Measurements from ENCODE around the gene ARHGDIB. TPM values are rescaled to one million over a fixed set of nuclear protein-coding genes. Genes with fewer than 3 reads are reported as not detected.
A peak's percentile ranks its signal among the peaks of the same experiment; 100 is the strongest.

The ARHGDIB gene
- total RNA-seq, 5 donors from 2014 or later (not counting 1 experiment from before 2014, with no cell fraction given): 722 to 938 (median 785) TPM

DNA sequence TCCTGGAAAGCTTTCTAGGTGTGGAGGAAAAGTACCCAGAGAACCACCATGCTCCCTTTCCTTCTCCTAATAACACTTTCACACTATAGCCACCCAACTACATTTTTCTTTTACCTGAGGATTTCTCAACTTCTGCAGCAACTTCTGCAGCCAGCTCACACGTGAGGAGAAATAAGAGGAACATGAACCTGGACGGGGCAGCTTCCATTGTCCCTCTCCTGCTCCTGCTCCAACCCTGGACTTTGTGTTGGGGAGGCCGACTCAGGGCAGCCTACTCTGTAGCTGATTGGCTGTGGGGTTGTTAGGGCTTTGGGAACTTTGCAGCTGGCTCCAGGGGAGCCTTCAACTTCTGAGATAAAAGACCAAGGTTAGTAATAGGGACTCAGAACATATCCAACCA, 23.1 kb downstream of the ARHGDIB start, which contains the start of gene ERP27:
TSS of gene ERP27 (minus strand) at position 237 of the 400 bp plus-strand sequence. CDS start at position 208, 29 bp downstream.
- POLR2A ChIA-PET: no interaction called here
- H3K4me3 Mint-ChIP-seq: peak within 1 kb of the TSS in 1 of 3 donors; percentile 22
- Histone ChIP-seq H3K4me3 (ENCODE audit: control insufficient read depth in 1 of 2, extremely low read depth in 1 of 2, low read length in 1 of 2) (no peak within 1 kb of the TSS), H3K27ac (ENCODE audit: low read length) (peak within 1 kb of the TSS; percentile 46), H3K27me3 (replicated peaks in 1 of 2; ENCODE audit: control insufficient read depth in 2 of 2, extremely low read depth in 1 of 2, insufficient read depth in 2 of 2, low read length in 1 of 2) (no peaks in the 10 kb centered on the region), H3K36me3 (ENCODE audit: control insufficient read depth in 2 of 2, extremely low read depth in 1 of 2, insufficient read depth in 1 of 2, low read length in 1 of 2) (peaks cover 6 to 72% of the 10 kb centered on the region in 2 donors), H3K4me1 (ENCODE audit: control insufficient read depth in 1 of 2, extremely low read depth in 1 of 2, insufficient read depth in 2 of 2, low read length in 2 of 2) (peaks cover 0 to 14% of the 10 kb centered on the region in 2 experiments), H3K9me3 (no peaks in the 10 kb centered on the region)
- ATAC-seq (replicated peaks in 1 of 4) (no peak), DNase-seq (no peak)
- no peaks in the 10 kb centered on the region for H3K9me3 Mint-ChIP-seq
- peak within 1 kb of the TSS; percentile 93 to 94 for H3K27ac Mint-ChIP-seq
- H3K27me3 Mint-ChIP-seq: no peaks in the 10 kb centered on the region
- no CpG with 5 or more reads among the region's 3 CpGs for WGBS (ENCODE audit: insufficient coverage)
- peaks cover 58 to 64% (median 59%) of the 10 kb centered on the region in 3 donors for H3K4me1 Mint-ChIP-seq
- CTCF ChIA-PET: interaction anchor here (0.9 to 3.5 kb wide), 4 partner anchors 23 to 214 kb away, joined by 3 to 23 read pairs (median 10); partner anchors contain the start of gene ARHGDIB (in 1 of the 2)
- H3K36me3 Mint-ChIP-seq: peaks cover 71% of the 10 kb centered on the region

DNA sequence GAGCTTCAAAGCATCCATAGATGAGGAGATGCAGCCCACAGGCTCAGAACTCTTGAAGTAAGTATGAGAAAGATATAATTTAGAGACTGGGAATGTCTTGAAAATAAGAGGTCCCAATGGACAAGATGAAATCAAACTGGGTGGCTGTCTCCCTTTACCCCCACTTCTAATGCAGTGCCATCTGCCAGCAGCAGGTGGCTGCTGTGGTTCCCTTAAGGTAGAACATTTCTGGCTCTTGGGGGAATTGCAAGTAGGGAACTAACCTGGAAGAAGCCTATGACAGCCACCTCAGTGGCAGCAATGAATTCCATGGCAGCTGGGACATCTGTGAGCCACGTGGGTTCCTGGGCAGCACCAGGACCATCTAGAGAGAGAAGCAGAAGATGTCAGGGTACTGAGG, 23.7 kb downstream of the ARHGDIB start:
- Histone ChIP-seq H3K9me3 (no peaks in the 10 kb centered on the region), H3K36me3 (ENCODE audit: control insufficient read depth in 2 of 2, extremely low read depth in 1 of 2, insufficient read depth in 1 of 2, low read length in 1 of 2) (peaks cover 6 to 73% of the 10 kb centered on the region in 2 donors), H3K27ac (ENCODE audit: low read length) (peak overlapping the region; percentile 46), H3K27me3 (replicated peaks in 1 of 2; ENCODE audit: control insufficient read depth in 2 of 2, extremely low read depth in 1 of 2, insufficient read depth in 2 of 2, low read length in 1 of 2) (no peaks in the 10 kb centered on the region), H3K4me1 (ENCODE audit: control insufficient read depth in 1 of 2, extremely low read depth in 1 of 2, insufficient read depth in 2 of 2, low read length in 2 of 2) (peaks cover 0 to 14% of the 10 kb centered on the region in 2 experiments), H3K4me3 (ENCODE audit: control insufficient read depth in 1 of 2, extremely low read depth in 1 of 2, low read length in 1 of 2) (no peak overlapping the region)
- peak overlapping the region in 1 of 3 donors; percentile 22 for H3K4me3 Mint-ChIP-seq
- peak overlapping the region; percentile 93 to 94 for H3K27ac Mint-ChIP-seq
- CTCF ChIA-PET: interaction anchor here (0.6 to 3.5 kb wide), 9 partner anchors 9 to 272 kb away, joined by 3 to 23 read pairs (median 4); partner anchors contain the start of gene ARHGDIB (in 1 of the 2)
- no peaks in the 10 kb centered on the region for H3K27me3 Mint-ChIP-seq
- peak in 3 of 4 experiments; percentile 25 to 41 (median 39) for ATAC-seq (replicated peaks in 1 of 4)
- H3K9me3 Mint-ChIP-seq: no peaks in the 10 kb centered on the region
- peaks cover 60 to 66% (median 63%) of the 10 kb centered on the region in 3 donors for H3K4me1 Mint-ChIP-seq
- peak in 3 of 35 experiments; percentile 35 to 59 (median 37) for DNase-seq
- H3K36me3 Mint-ChIP-seq: peaks cover 75% of the 10 kb centered on the region
- POLR2A ChIA-PET: interaction anchor here (0.9 to 1.2 kb wide), 2 partner anchors 10 to 15 kb away, joined by 8 read pairs; no protein-coding TSS in a partner anchor
- WGBS (ENCODE audit: insufficient coverage): no CpG with 5 or more reads among the region's 1 CpG

GRCh38 chr12:14937014-14937413, 24.4 kb downstream of the ARHGDIB start:
- CTCF ChIA-PET: interaction anchor here (0.6 to 3.5 kb wide), 7 partner anchors 8 to 272 kb away, joined by 3 to 23 read pairs (median 4); no protein-coding TSS in a partner anchor
- Mint-ChIP-seq H3K4me1 (peaks cover 55 to 65% (median 57%) of the 10 kb centered on the region in 3 donors), H3K27me3 (no peaks in the 10 kb centered on the region), H3K27ac (peak overlapping the region; percentile 93 to 94), H3K36me3 (peaks cover 76% of the 10 kb centered on the region), H3K9me3 (no peaks in the 10 kb centered on the region), H3K4me3 (no peak overlapping the region)
- H3K36me3 ChIP-seq (ENCODE audit: control insufficient read depth in 2 of 2, extremely low read depth in 1 of 2, insufficient read depth in 1 of 2, low read length in 1 of 2): peaks cover 3 to 72% of the 10 kb centered on the region in 2 donors
- ATAC-seq (replicated peaks in 1 of 4): no peak
- no peak for DNase-seq
- no peaks in the 10 kb centered on the region for H3K27me3 ChIP-seq (replicated peaks in 1 of 2; ENCODE audit: control insufficient read depth in 2 of 2, extremely low read depth in 1 of 2, insufficient read depth in 2 of 2, low read length in 1 of 2)
- WGBS (ENCODE audit: insufficient coverage): 100% methylated on average over 1 of the region's 3 CpGs
- no peaks in the 10 kb centered on the region for H3K9me3 ChIP-seq
- no peak overlapping the region for H3K27ac ChIP-seq (ENCODE audit: low read length)
- POLR2A ChIA-PET: interaction anchor here (0.5 to 1.2 kb wide), 5 partner anchors 11 to 106 kb away, joined by 3 to 8 read pairs (median 5); no protein-coding TSS in a partner anchor
- H3K4me3 ChIP-seq (ENCODE audit: control insufficient read depth in 1 of 2, extremely low read depth in 1 of 2, low read length in 1 of 2): no peak overlapping the region
- H3K4me1 ChIP-seq (ENCODE audit: control insufficient read depth in 1 of 2, extremely low read depth in 1 of 2, insufficient read depth in 2 of 2, low read length in 2 of 2): peaks cover 0 to 14% of the 10 kb centered on the region in 2 experiments

- Histone ChIP-seq H3K9me3 (no peaks in the 10 kb centered on the region), H3K27me3 (replicated peaks in 1 of 2; ENCODE audit: control insufficient read depth in 2 of 2, extremely low read depth in 1 of 2, insufficient read depth in 2 of 2, low read length in 1 of 2) (no peaks in the 10 kb centered on the region), H3K27ac (ENCODE audit: low read length) (no peak overlapping the region), H3K4me3 (ENCODE audit: control insufficient read depth in 1 of 2, extremely low read depth in 1 of 2, low read length in 1 of 2) (no peak overlapping the region), H3K4me1 (ENCODE audit: control insufficient read depth in 1 of 2, extremely low read depth in 1 of 2, insufficient read depth in 2 of 2, low read length in 2 of 2) (peaks cover 0 to 14% of the 10 kb centered on the region in 2 experiments), H3K36me3 (ENCODE audit: control insufficient read depth in 2 of 2, extremely low read depth in 1 of 2, insufficient read depth in 1 of 2, low read length in 1 of 2) (peaks cover 3 to 72% of the 10 kb centered on the region in 2 donors)
- H3K4me3 Mint-ChIP-seq: no peak overlapping the region
- CTCF ChIA-PET: interaction anchor here (0.6 to 3.5 kb wide), 6 partner anchors 8 to 698 kb away, joined by 3 to 23 read pairs (median 6); no protein-coding TSS in a partner anchor
- no peak for DNase-seq
- no peaks in the 10 kb centered on the region for H3K27me3 Mint-ChIP-seq
- peaks cover 52 to 61% (median 54%) of the 10 kb centered on the region in 3 donors for H3K4me1 Mint-ChIP-seq
- 86% methylated on average over 2 of the region's 6 CpGs for WGBS (ENCODE audit: insufficient coverage)
- peak in 2 of 4 experiments; percentile 27 to 41 for ATAC-seq (replicated peaks in 1 of 4)
- H3K36me3 Mint-ChIP-seq: peaks cover 79% of the 10 kb centered on the region
- POLR2A ChIA-PET: interaction anchor here (0.5 to 1.2 kb wide), 4 partner anchors 11 to 45 kb away, joined by 3 to 8 read pairs (median 4); no protein-coding TSS in a partner anchor
- peak overlapping the region; percentile 93 to 94 for H3K27ac Mint-ChIP-seq
- no peaks in the 10 kb centered on the region for H3K9me3 Mint-ChIP-seq
Observed at GRCh38 chr12:14936224-14936861, 25.1 kb downstream of the ARHGDIB start.

GRCh38 chr12:14935031-14935430, 26.4 kb downstream of the ARHGDIB start:
- no peak overlapping the region for H3K4me3 ChIP-seq (ENCODE audit: control insufficient read depth in 1 of 2, extremely low read depth in 1 of 2, low read length in 1 of 2)
- CTCF ChIA-PET: interaction anchor here in 1 of 2 donors (1.3 kb wide), 1 partner anchor 60 kb away, joined by 3 read pairs; no protein-coding TSS in a partner anchor
- H3K27me3 ChIP-seq (replicated peaks in 1 of 2; ENCODE audit: control insufficient read depth in 2 of 2, extremely low read depth in 1 of 2, insufficient read depth in 2 of 2, low read length in 1 of 2): no peaks in the 10 kb centered on the region
- H3K36me3 ChIP-seq (ENCODE audit: control insufficient read depth in 2 of 2, extremely low read depth in 1 of 2, insufficient read depth in 1 of 2, low read length in 1 of 2): peaks cover 3 to 77% of the 10 kb centered on the region in 2 donors
- H3K4me1 Mint-ChIP-seq: peaks cover 41 to 52% (median 45%) of the 10 kb centered on the region in 3 donors
- H3K36me3 Mint-ChIP-seq: peaks cover 76% of the 10 kb centered on the region
- peak overlapping the region; percentile 63 to 94 for H3K27ac Mint-ChIP-seq
- WGBS (ENCODE audit: insufficient coverage): 100% methylated on average over 1 of the region's 4 CpGs
- no peaks in the 10 kb centered on the region for H3K27me3 Mint-ChIP-seq
- no peak for DNase-seq
- H3K27ac ChIP-seq (ENCODE audit: low read length): no peak overlapping the region
- H3K9me3 ChIP-seq: no peaks in the 10 kb centered on the region
- no peaks in the 10 kb centered on the region for H3K9me3 Mint-ChIP-seq
- POLR2A ChIA-PET: interaction anchor here in 1 of 2 donors (1.2 kb wide), 1 partner anchor 10 kb away, joined by 3 read pairs; no protein-coding TSS in a partner anchor
- ATAC-seq (replicated peaks in 1 of 4): no peak
- peaks cover 0 to 14% of the 10 kb centered on the region in 2 experiments for H3K4me1 ChIP-seq (ENCODE audit: control insufficient read depth in 1 of 2, extremely low read depth in 1 of 2, insufficient read depth in 2 of 2, low read length in 2 of 2)
- no peak overlapping the region for H3K4me3 Mint-ChIP-seq

DNA sequence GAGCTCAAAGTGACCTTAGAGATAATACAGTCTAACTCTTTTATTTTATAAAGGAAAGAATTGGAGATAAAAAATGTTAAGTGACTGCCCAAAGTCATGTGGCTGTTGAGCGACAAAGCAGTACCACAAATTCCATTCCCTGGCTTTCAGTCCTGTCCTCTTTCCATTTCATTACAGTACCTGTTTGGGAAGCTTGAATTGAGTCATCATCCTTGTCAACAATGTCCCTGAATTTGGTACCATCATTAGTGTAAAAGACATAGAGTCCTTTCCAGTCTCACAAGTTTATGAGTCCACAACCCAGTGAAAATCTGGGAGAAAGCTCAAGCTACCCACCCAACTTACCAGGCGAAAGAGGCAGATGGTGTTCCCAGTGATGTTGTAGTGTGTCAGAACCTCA, 26.9 kb downstream of the ARHGDIB start:
- Mint-ChIP-seq H3K27ac (peak overlapping the region in 1 of 2 donors; percentile 34), H3K36me3 (peaks cover 70% of the 10 kb centered on the region), H3K9me3 (no peaks in the 10 kb centered on the region), H3K4me3 (no peak overlapping the region), H3K27me3 (no peaks in the 10 kb centered on the region), H3K4me1 (peaks cover 36 to 47% (median 40%) of the 10 kb centered on the region in 3 donors)
- no peak overlapping the region for H3K27ac ChIP-seq (ENCODE audit: low read length)
- ATAC-seq (replicated peaks in 1 of 4): no peak
- peaks cover 0 to 14% of the 10 kb centered on the region in 2 experiments for H3K4me1 ChIP-seq (ENCODE audit: control insufficient read depth in 1 of 2, extremely low read depth in 1 of 2, insufficient read depth in 2 of 2, low read length in 2 of 2)
- H3K36me3 ChIP-seq (ENCODE audit: control insufficient read depth in 2 of 2, extremely low read depth in 1 of 2, insufficient read depth in 1 of 2, low read length in 1 of 2): peaks cover 3 to 76% of the 10 kb centered on the region in 2 donors
- CTCF ChIA-PET: interaction anchor here (1.3 to 1.6 kb wide), 2 partner anchors 61 kb away, joined by 3 to 12 read pairs; no protein-coding TSS in a partner anchor
- H3K9me3 ChIP-seq: no peaks in the 10 kb centered on the region
- POLR2A ChIA-PET: interaction anchor here in 1 of 2 donors (1.2 kb wide), 1 partner anchor 9 kb away, joined by 3 read pairs; no protein-coding TSS in a partner anchor
- H3K4me3 ChIP-seq (ENCODE audit: control insufficient read depth in 1 of 2, extremely low read depth in 1 of 2, low read length in 1 of 2): no peak overlapping the region
- DNase-seq: no peak
- WGBS (ENCODE audit: insufficient coverage): no CpG with 5 or more reads among the region's 2 CpGs
- no peaks in the 10 kb centered on the region for H3K27me3 ChIP-seq (replicated peaks in 1 of 2; ENCODE audit: control insufficient read depth in 2 of 2, extremely low read depth in 1 of 2, insufficient read depth in 2 of 2, low read length in 1 of 2)

Data from T-cell (primary cell).